CD8-positive, alpha-beta memory T cell (primary cell): Measurements from ENCODE around the gene EPHA2. TPM values are rescaled to one million over a fixed set of nuclear protein-coding genes. Genes with fewer than 3 reads are reported as not detected.

Experiments
- CTCF ChIA-PET: fragments of 350-600 bp; sonication (Branson Sonifier 250); formaldehyde crosslinking; loops from one replicate; lab custom pipeline; 2021; ENCODE audit warnings: antibody characterized with exemption; lab: Charles Lee
- POLR2A ChIA-PET: fragments of 350-600 bp; sonication (Branson Sonifier 250); formaldehyde crosslinking; loops from one replicate; lab custom pipeline; 2021; ENCODE audit warnings: antibody characterized with exemption; lab: Charles Lee
- DNase-seq, 5 donors: peaks; one replicate each; pipeline versions ENCODE4 v3.0.0 to v3.0.0-alpha.2; 2020 to 2022; ENCODE audit warnings: mixed read lengths in 1 of 5
- H3K27ac ChIP-seq: one replicate; pipeline ENCODE4 v1.7.0; 2013; ENCODE audit warnings: low read depth, mild to moderate bottlenecking, low read length, moderate library complexity
- H3K27me3 ChIP-seq: 2 replicates; pipeline ENCODE4 v1.7.0; 2013; ENCODE audit warnings: low read length, mild to moderate bottlenecking; ENCODE audit not compliant: insufficient read depth, poor library complexity, severe bottlenecking
- H3K36me3 ChIP-seq: 2 replicates; pipeline ENCODE4 v1.7.0; 2013; ENCODE audit warnings: mild to moderate bottlenecking, low read length, moderate library complexity; ENCODE audit not compliant: insufficient read depth
- H3K4me1 ChIP-seq: 2 replicates; pipeline ENCODE4 v1.7.0; 2013; ENCODE audit warnings: mild to moderate bottlenecking, low read length, moderate library complexity; ENCODE audit not compliant: insufficient read depth
- H3K4me3 ChIP-seq: 2 replicates; pipeline ENCODE4 v1.7.0; 2013; ENCODE audit warnings: mild to moderate bottlenecking, low read length
- H3K9me3 ChIP-seq: 2 replicates; pipeline ENCODE4 v1.7.0; 2013; ENCODE audit warnings: mild to moderate bottlenecking, low read length
- H3K27ac Mint-ChIP-seq, 8 donors: one replicate each; pipeline ENCODE4 v1.8.0; 2020 to 2021; ENCODE audit warnings: mixed read lengths in 8 of 8, mild to moderate bottlenecking in 6 of 8, inconsistent platforms in 3 of 8, moderate library complexity in 3 of 8
- H3K27me3 Mint-ChIP-seq, 2 donors: one replicate each; pipeline ENCODE4 v1.8.0; 2020 to 2021; ENCODE audit warnings: mixed read lengths in 2 of 2, mild to moderate bottlenecking in 1 of 2, moderate library complexity in 1 of 2
- H3K36me3 Mint-ChIP-seq, 3 donors: one replicate each; pipeline ENCODE4 v1.8.0; 2020 to 2021; ENCODE audit warnings: mixed read lengths in 3 of 3, inconsistent platforms in 1 of 3, mild to moderate bottlenecking in 1 of 3
- H3K4me1 Mint-ChIP-seq, 3 donors: one replicate each; pipeline ENCODE4 v1.8.0; 2020 to 2021; ENCODE audit warnings: mixed read lengths in 3 of 3, inconsistent platforms in 1 of 3, mild to moderate bottlenecking in 1 of 3
- H3K4me3 Mint-ChIP-seq, 7 donors: one replicate each; pipeline ENCODE4 v1.8.0; 2020 to 2021; ENCODE audit warnings: mixed read lengths in 7 of 7, mild to moderate bottlenecking in 6 of 7, moderate library complexity in 4 of 7, inconsistent platforms in 2 of 7
- H3K9me3 Mint-ChIP-seq, 5 donors: one replicate each; pipeline ENCODE4 v1.8.0; 2020 to 2022; ENCODE audit warnings: mixed read lengths in 5 of 5, mild to moderate bottlenecking in 3 of 5, moderate library complexity in 2 of 5, inconsistent platforms in 1 of 5
- polyA plus RNA-seq: library from polyadenylated mRNA; unstranded; fragments of 300-500 nt; fragmentation: Illumina TruSeq; gene quantifications from one replicate; pipeline ENCODE4 v1.2.3, GENCODE V29; 2021
- total RNA-seq, 2 experiments: library from RNA; stranded (reverse); gene quantifications; one replicate each; pipeline ENCODE4 v1.2.3, GENCODE V29; 2021

EPHA2 gene
- total and polyA plus RNA-seq, 3 experiments from 2014 or later, result not detected

DNA sequence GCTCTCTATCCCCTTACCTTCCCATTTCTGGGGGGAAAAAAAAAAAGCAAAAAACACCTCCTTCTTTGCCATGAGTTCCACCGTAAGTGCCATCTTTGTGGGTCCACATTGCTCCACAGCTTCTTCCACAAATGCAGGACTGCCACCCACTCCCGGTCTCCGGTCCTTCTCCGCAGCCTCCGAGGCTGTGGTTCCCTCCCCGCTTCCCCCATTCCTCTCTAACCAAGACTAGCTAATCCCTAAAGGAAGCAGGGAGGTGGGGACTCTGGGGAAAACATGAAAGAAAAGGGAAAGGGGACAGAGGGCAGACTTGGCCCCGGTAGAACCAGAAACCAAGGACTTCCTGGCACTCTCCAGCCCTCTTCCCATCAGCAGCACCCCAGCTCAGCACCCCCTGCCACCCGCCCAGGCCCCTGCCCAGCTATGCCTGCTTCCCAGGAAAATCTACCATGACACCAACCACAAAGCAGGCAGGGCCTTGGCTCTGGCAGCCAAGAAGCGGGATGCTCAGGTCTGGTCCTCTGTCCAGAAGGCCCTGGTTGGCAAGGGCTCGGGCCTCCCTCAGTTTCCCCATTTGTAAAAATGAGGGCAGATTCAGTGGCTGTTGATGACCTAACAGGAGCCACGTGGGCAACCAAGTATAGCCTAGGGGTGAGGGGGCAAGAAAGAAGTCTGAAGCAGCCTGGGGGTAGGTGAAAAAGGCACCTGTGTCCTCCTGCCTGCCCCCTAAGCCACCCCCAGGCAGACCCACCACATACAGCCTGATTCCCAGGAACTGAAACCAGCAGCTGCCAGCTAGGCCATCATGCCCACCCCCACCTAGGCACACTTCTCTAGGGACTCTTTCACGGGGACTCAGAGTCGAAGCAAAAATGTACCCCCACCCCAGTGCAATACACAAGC is 2.5 kb downstream of the EPHA2 start:
- peaks cover 65% of the 10 kb centered on the region for H3K4me1 ChIP-seq
- peaks cover 13 to 15% of the 10 kb centered on the region in 2 donors for H3K27me3 Mint-ChIP-seq
- no peak overlapping the region for H3K27ac ChIP-seq
- POLR2A ChIA-PET, result interaction anchor here (0.6 kb wide), 2 partner anchors 10 to 55 kb away, joined by 3 to 5 read pairs; no protein-coding TSS in a partner anchor
- H3K27me3 ChIP-seq, result peaks cover 33% of the 10 kb centered on the region
- no peaks in the 10 kb centered on the region for H3K36me3 ChIP-seq
- no peak for DNase-seq
- peaks cover 22 to 41% (median 25%) of the 10 kb centered on the region in 3 donors for H3K4me1 Mint-ChIP-seq
- no peaks in the 10 kb centered on the region for H3K9me3 Mint-ChIP-seq
- H3K9me3 ChIP-seq, result no peaks in the 10 kb centered on the region
- no peak overlapping the region for H3K4me3 ChIP-seq
- no peaks in the 10 kb centered on the region for H3K36me3 Mint-ChIP-seq
- no peak overlapping the region for H3K4me3 Mint-ChIP-seq
- peak overlapping the region in 1 of 8 donors; percentile 47 for H3K27ac Mint-ChIP-seq
- CTCF ChIA-PET, result interaction anchor here (0.8 to 1.2 kb wide), 2 partner anchors 9 to 14 kb away, joined by 4 read pairs; no protein-coding TSS in a partner anchor

DNA sequence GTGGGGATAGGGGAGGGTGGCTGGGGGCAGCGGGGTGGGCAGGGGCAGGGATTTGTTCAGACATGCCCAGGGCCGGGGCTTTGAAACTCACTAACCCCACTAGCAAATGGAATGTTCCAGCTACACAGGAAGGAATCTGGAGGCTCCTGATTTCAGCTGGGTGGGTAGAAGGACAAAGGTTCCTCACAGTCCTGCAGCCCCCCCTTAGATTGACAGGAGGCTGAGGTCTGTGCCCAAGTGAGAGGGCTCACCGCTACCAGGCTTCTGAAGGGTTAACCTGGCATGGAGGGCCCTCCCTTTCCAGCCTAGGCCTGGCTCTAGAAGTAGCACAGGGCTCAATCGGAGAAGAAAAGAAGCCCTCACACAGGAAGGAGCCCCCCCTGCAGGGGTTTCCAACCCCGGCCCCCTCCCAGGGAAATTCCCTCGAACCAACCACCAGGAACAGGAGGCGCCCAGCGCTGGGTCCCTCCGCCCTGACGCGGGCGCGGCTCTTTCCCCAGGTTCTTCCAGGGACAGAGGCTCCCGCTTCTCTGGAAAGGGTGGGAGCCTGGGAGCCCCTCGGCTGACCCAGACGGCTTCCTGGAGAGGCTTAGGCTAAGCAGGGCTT is 3.3 kb downstream of the EPHA2 start:
- H3K4me1 Mint-ChIP-seq, result peaks cover 15 to 34% (median 18%) of the 10 kb centered on the region in 3 donors
- CTCF ChIA-PET, result no interaction called here
- H3K36me3 ChIP-seq, result no peaks in the 10 kb centered on the region

DNA sequence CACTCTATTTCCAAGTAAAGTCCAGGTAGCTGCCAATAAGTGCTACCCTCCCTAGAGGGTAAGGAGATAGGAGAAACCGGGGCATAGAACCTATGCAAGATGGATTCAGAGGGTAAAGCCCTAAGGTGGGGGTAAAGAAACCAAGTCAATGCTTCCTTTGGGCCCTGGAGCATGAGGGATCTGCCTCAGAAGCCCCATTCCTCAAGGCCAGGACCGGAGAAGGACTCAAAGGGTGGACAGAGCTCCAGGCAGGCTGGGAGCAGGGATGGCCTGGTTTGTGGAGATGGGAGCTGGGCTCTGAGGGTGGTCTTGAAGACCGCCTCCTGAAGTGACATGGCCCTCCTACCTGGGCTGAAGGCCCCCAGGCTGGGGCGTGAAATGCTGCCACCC is 3.9 kb downstream of the EPHA2 start:
- no peak for DNase-seq
- H3K4me1 Mint-ChIP-seq, result peaks cover 9 to 28% (median 12%) of the 10 kb centered on the region in 3 donors
- POLR2A ChIA-PET, result no interaction called here
- Histone ChIP-seq H3K36me3 (no peaks in the 10 kb centered on the region), H3K27me3 (peaks cover 33% of the 10 kb centered on the region), H3K27ac (no peak overlapping the region), H3K4me3 (no peak overlapping the region), H3K4me1 (peaks cover 51% of the 10 kb centered on the region), H3K9me3 (no peaks in the 10 kb centered on the region)
- H3K9me3 Mint-ChIP-seq, result no peaks in the 10 kb centered on the region
- peak overlapping the region in 2 of 8 donors; percentile 47 to 70 for H3K27ac Mint-ChIP-seq
- H3K27me3 Mint-ChIP-seq, result peaks cover 15% of the 10 kb centered on the region in 2 donors
- H3K36me3 Mint-ChIP-seq, result no peaks in the 10 kb centered on the region
- no peak overlapping the region for H3K4me3 Mint-ChIP-seq
- CTCF ChIA-PET, result no interaction called here

More for the DNA sequence above, 3.3 kb downstream of the EPHA2 start:
- Histone ChIP-seq H3K4me1 (peaks cover 57% of the 10 kb centered on the region), H3K27ac (no peak overlapping the region), H3K27me3 (peaks cover 33% of the 10 kb centered on the region), H3K9me3 (no peaks in the 10 kb centered on the region), H3K4me3 (no peak overlapping the region)
- POLR2A ChIA-PET, result interaction anchor here (0.6 kb wide), 2 partner anchors 11 to 55 kb away, joined by 3 to 5 read pairs; no protein-coding TSS in a partner anchor
- H3K27ac Mint-ChIP-seq, result no peak overlapping the region
- no peaks in the 10 kb centered on the region for H3K36me3 Mint-ChIP-seq
- H3K27me3 Mint-ChIP-seq, result peaks cover 15% of the 10 kb centered on the region in 2 donors
- DNase-seq, result no peak
- no peaks in the 10 kb centered on the region for H3K9me3 Mint-ChIP-seq
- no peak overlapping the region for H3K4me3 Mint-ChIP-seq

DNA sequence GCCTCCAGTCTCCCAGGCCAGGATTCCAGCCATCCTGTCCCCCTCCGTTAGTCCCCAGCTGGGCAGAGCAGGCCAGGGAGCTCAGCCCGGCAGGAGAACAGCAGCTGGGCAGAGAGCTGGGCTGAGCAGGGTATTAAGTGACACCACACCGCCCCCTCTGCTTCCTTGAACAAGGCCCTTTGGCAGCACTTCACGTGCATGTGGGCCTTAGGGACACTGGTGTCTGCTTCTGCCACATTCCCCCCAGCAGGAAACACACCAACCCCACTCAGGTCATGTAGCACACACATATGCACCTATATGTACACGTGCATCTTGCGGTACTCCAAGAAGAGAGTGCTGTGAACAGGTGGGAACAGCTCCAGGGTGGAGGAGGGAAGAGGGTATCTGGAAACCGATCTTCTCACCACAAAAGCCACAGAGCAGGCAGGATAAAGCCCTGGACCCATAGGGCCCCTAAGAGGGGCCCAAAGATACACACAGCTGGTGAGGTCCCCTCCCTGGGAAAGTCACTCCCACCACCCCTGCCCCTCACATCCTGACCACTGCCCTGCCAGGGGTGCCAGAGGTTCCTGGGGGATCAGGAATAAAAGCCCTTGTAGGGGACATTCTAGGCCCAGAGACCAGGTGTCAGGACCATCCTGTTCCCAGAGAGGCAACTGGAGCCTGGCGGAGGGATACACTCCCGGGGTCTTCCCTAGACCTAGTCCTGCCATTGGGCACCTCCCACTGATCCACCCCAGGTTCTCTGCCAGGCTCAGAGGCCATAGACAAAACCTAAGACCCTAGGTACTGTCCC is 4.5 kb downstream of the EPHA2 start:
- Mint-ChIP-seq H3K27ac (peak overlapping the region in 3 of 8 donors; percentile 33 to 70 (median 47)), H3K27me3 (peaks cover 15% of the 10 kb centered on the region in 2 donors), H3K4me1 (peaks cover 3 to 22% (median 9%) of the 10 kb centered on the region in 3 donors), H3K36me3 (no peaks in the 10 kb centered on the region), H3K9me3 (no peaks in the 10 kb centered on the region), H3K4me3 (no peak overlapping the region)
- CTCF ChIA-PET, result no interaction called here
- no peak for DNase-seq
- no peak overlapping the region for H3K27ac ChIP-seq
- no peak overlapping the region for H3K4me3 ChIP-seq
- H3K27me3 ChIP-seq, result peaks cover 33% of the 10 kb centered on the region
- peaks cover 45% of the 10 kb centered on the region for H3K4me1 ChIP-seq
- POLR2A ChIA-PET, result no interaction called here
- H3K36me3 ChIP-seq, result no peaks in the 10 kb centered on the region
- H3K9me3 ChIP-seq, result no peaks in the 10 kb centered on the region

DNA sequence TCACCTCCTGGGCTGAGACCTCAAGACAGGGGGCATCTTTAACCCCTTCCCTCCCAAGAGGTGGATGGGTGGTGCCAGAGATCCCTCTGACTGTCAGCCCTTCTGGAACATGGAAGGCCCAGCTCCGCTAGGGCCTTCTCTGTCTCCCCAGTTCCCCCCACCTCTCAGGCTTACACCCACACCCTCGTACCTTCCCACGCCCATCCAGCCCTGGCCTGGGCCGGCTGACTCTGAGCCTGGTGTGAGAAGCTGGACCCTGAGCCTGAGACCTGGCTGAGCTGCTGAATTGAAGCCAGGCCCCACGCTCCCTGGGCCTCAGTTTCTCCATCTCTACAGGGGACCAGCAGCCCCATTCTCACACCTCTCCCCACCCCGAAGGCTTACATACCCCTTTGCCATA is 5.4 kb downstream of the EPHA2 start:
- H3K27ac Mint-ChIP-seq, result no peak overlapping the region

GRCh38 chr1:16149702-16150488 is 6.0 kb downstream of the EPHA2 start:
- no peak for DNase-seq
- Mint-ChIP-seq H3K27me3 (peaks cover 10 to 15% of the 10 kb centered on the region in 2 donors), H3K9me3 (no peaks in the 10 kb centered on the region), H3K4me1 (peaks cover 0 to 11% (median 6%) of the 10 kb centered on the region in 3 donors), H3K36me3 (no peaks in the 10 kb centered on the region), H3K4me3 (peak overlapping the region in 1 of 7 donors; percentile 32), H3K27ac (peak overlapping the region in 2 of 8 donors; percentile 29 to 68)
- CTCF ChIA-PET, result no interaction called here
- H3K9me3 ChIP-seq, result no peaks in the 10 kb centered on the region
- H3K4me3 ChIP-seq, result no peak overlapping the region
- H3K36me3 ChIP-seq, result no peaks in the 10 kb centered on the region
- no peak overlapping the region for H3K27ac ChIP-seq
- POLR2A ChIA-PET, result no interaction called here
- peaks cover 30% of the 10 kb centered on the region for H3K27me3 ChIP-seq
- H3K4me1 ChIP-seq, result peaks cover 34% of the 10 kb centered on the region

More for the DNA sequence above, 5.4 kb downstream of the EPHA2 start:
- Histone ChIP-seq H3K27ac (no peak overlapping the region), H3K27me3 (peaks cover 33% of the 10 kb centered on the region), H3K9me3 (no peaks in the 10 kb centered on the region), H3K36me3 (no peaks in the 10 kb centered on the region), H3K4me1 (peaks cover 39% of the 10 kb centered on the region), H3K4me3 (no peak overlapping the region)
- Mint-ChIP-seq H3K27me3 (peaks cover 12 to 15% of the 10 kb centered on the region in 2 donors), H3K36me3 (no peaks in the 10 kb centered on the region), H3K9me3 (no peaks in the 10 kb centered on the region), H3K4me3 (peak overlapping the region in 1 of 7 donors; percentile 32), H3K4me1 (peaks cover 0 to 15% (median 7%) of the 10 kb centered on the region in 3 donors)
- CTCF ChIA-PET, result no interaction called here
- DNase-seq, result no peak
- POLR2A ChIA-PET, result no interaction called here

DNA sequence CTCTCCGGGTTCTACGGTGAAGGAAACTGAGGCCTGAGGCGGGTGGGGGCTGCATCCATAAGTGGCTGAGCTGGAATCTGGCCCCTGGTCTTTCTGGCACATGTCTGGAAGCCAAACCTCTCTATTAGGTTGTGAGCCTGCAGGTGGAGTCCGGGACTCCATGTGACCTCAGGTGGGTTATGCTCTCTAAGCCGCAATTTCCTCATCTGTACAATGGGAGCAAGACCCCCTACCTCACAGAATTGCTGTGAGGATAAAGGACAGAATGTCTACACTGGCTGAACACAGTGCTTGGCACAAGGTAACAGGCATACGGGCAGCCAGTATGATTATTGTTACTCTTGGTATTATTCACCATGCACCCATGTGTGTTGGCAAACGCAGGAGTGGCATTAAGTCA is 6.7 kb downstream of the EPHA2 start:
- H3K27ac Mint-ChIP-seq, result no peak overlapping the region
- H3K27me3 ChIP-seq, result peaks cover 22% of the 10 kb centered on the region
- no peak for DNase-seq
- ChIA-PET CTCF (no interaction called here), POLR2A (no interaction called here)
- no peaks in the 10 kb centered on the region for H3K36me3 Mint-ChIP-seq
- H3K9me3 ChIP-seq, result no peaks in the 10 kb centered on the region
- no peak overlapping the region for H3K27ac ChIP-seq
- no peaks in the 10 kb centered on the region for H3K36me3 ChIP-seq
- H3K4me1 Mint-ChIP-seq, result peaks cover 0 to 5% (median 4%) of the 10 kb centered on the region in 3 donors
- H3K4me3 ChIP-seq, result no peak overlapping the region
- H3K27me3 Mint-ChIP-seq, result peaks cover 10 to 19% of the 10 kb centered on the region in 2 donors
- peaks cover 26% of the 10 kb centered on the region for H3K4me1 ChIP-seq
- no peak overlapping the region for H3K4me3 Mint-ChIP-seq
- no peaks in the 10 kb centered on the region for H3K9me3 Mint-ChIP-seq
